Skeletal muscle satellite cell (primary cell): Measurements from ENCODE around the gene NAA35.

Source experiments
- H3K27me3 ChIP-seq: 2 replicates; pipeline ENCODE4 v1.7.0; 2013; ENCODE audit warnings: low read length; ENCODE audit not compliant: control insufficient read depth, insufficient read depth
- H3K36me3 ChIP-seq: 2 replicates; pipeline ENCODE4 v1.7.0; 2013; ENCODE audit warnings: mild to moderate bottlenecking, control low read depth, low read length; ENCODE audit not compliant: insufficient read depth
- H3K4me1 ChIP-seq: 2 replicates; pipeline ENCODE4 v1.7.0; 2013; ENCODE audit warnings: low read length; ENCODE audit not compliant: control insufficient read depth, insufficient read depth
- H3K4me2 ChIP-seq: 2 replicates; pipeline ENCODE4 v1.7.0; 2013; ENCODE audit warnings: mild to moderate bottlenecking, low read length
- H3K4me3 ChIP-seq: 2 replicates; pipeline ENCODE4 v1.7.0; 2013; ENCODE audit warnings: low read length
- H3K9ac ChIP-seq: 2 replicates; pipeline ENCODE4 v1.7.0; 2013; ENCODE audit warnings: mild to moderate bottlenecking, low read depth, low read length, moderate library complexity
- H3K9me3 ChIP-seq: replicated peaks from 2 replicates; pipeline ENCODE4 v1.7.0; 2013; ENCODE audit warnings: mild to moderate bottlenecking, control low read depth, low read length

Gene NAA35

GRCh38 chr9:85987236-85987635 lies 46.3 kb downstream of the NAA35 start:
- Histone ChIP-seq H3K9me3 (no peaks in the 10 kb centered on the region), H3K27me3 (no peaks in the 10 kb centered on the region), H3K4me3 (no peak overlapping the region), H3K36me3 (peaks cover 26% of the 10 kb centered on the region), H3K9ac (no peak overlapping the region), H3K4me2 (no peak overlapping the region), H3K4me1 (no peaks in the 10 kb centered on the region)

GRCh38 chr9:85994191-85994590 lies 53.2 kb downstream of the NAA35 start:
- no peak overlapping the region for H3K4me2 ChIP-seq
- no peaks in the 10 kb centered on the region for H3K4me1 ChIP-seq
- peaks cover 3% of the 10 kb centered on the region for H3K36me3 ChIP-seq
- H3K9ac ChIP-seq, result no peak overlapping the region
- H3K4me3 ChIP-seq, result no peak overlapping the region
- H3K9me3 ChIP-seq, result no peaks in the 10 kb centered on the region
- H3K27me3 ChIP-seq, result no peaks in the 10 kb centered on the region

- Histone ChIP-seq H3K4me1 (no peaks in the 10 kb centered on the region), H3K36me3 (peaks cover 6% of the 10 kb centered on the region), H3K27me3 (no peaks in the 10 kb centered on the region), H3K9me3 (no peaks in the 10 kb centered on the region), H3K4me2 (no peak overlapping the region), H3K4me3 (no peak overlapping the region), H3K9ac (no peak overlapping the region)
Observed at GRCh38 chr9:85995097-85995496, 54.2 kb downstream of the NAA35 start.

- Histone ChIP-seq H3K9ac (no peak overlapping the region), H3K4me1 (no peaks in the 10 kb centered on the region), H3K36me3 (peaks cover 10% of the 10 kb centered on the region), H3K4me2 (no peak overlapping the region), H3K9me3 (no peaks in the 10 kb centered on the region), H3K4me3 (no peak overlapping the region), H3K27me3 (no peaks in the 10 kb centered on the region)
Observed at GRCh38 chr9:85995599-85995998, 54.7 kb downstream of the NAA35 start.

GRCh38 chr9:86005253-86005775 lies 64.4 kb downstream of the NAA35 start:
- peaks cover 42% of the 10 kb centered on the region for H3K36me3 ChIP-seq
- no peaks in the 10 kb centered on the region for H3K4me1 ChIP-seq
- H3K9ac ChIP-seq, result no peak overlapping the region
- no peaks in the 10 kb centered on the region for H3K27me3 ChIP-seq
- H3K4me2 ChIP-seq, result no peak overlapping the region
- H3K9me3 ChIP-seq, result no peaks in the 10 kb centered on the region
- H3K4me3 ChIP-seq, result no peak overlapping the region

- H3K4me1 ChIP-seq, result no peaks in the 10 kb centered on the region
- no peaks in the 10 kb centered on the region for H3K27me3 ChIP-seq
- no peak overlapping the region for H3K4me3 ChIP-seq
- H3K9ac ChIP-seq, result no peak overlapping the region
- peaks cover 45% of the 10 kb centered on the region for H3K36me3 ChIP-seq
- no peaks in the 10 kb centered on the region for H3K9me3 ChIP-seq
- H3K4me2 ChIP-seq, result no peak overlapping the region
Observed at GRCh38 chr9:86009133-86009532, 68.2 kb downstream of the NAA35 start.

GRCh38 chr9:86020731-86021130 lies 79.8 kb downstream of the NAA35 start:
- H3K4me1 ChIP-seq, result no peaks in the 10 kb centered on the region
- no peak overlapping the region for H3K4me2 ChIP-seq
- H3K36me3 ChIP-seq, result peaks cover 50% of the 10 kb centered on the region
- H3K9ac ChIP-seq, result no peak overlapping the region
- H3K27me3 ChIP-seq, result no peaks in the 10 kb centered on the region
- H3K4me3 ChIP-seq, result no peak overlapping the region
- H3K9me3 ChIP-seq, result no peaks in the 10 kb centered on the region

- Histone ChIP-seq H3K9ac (no peak overlapping the region), H3K27me3 (no peaks in the 10 kb centered on the region), H3K4me2 (no peak overlapping the region), H3K9me3 (no peaks in the 10 kb centered on the region), H3K4me3 (no peak overlapping the region), H3K36me3 (peaks cover 52% of the 10 kb centered on the region), H3K4me1 (no peaks in the 10 kb centered on the region)
Observed at GRCh38 chr9:86021166-86021565, 80.2 kb downstream of the NAA35 start.

- H3K9ac ChIP-seq, result no peak overlapping the region
- no peaks in the 10 kb centered on the region for H3K27me3 ChIP-seq
- no peaks in the 10 kb centered on the region for H3K9me3 ChIP-seq
- H3K4me3 ChIP-seq, result no peak overlapping the region
- no peak overlapping the region for H3K4me2 ChIP-seq
- H3K36me3 ChIP-seq, result peaks cover 52% of the 10 kb centered on the region
- no peaks in the 10 kb centered on the region for H3K4me1 ChIP-seq
Observed at GRCh38 chr9:86022687-86023266, 81.8 kb downstream of the NAA35 start.

- no peaks in the 10 kb centered on the region for H3K27me3 ChIP-seq
- no peaks in the 10 kb centered on the region for H3K9me3 ChIP-seq
- peaks cover 41% of the 10 kb centered on the region for H3K36me3 ChIP-seq
- H3K9ac ChIP-seq, result no peak overlapping the region
- no peak overlapping the region for H3K4me2 ChIP-seq
- H3K4me3 ChIP-seq, result no peak overlapping the region
- no peaks in the 10 kb centered on the region for H3K4me1 ChIP-seq
Observed at GRCh38 chr9:86027767-86028166, 86.8 kb downstream of the NAA35 start.

GRCh38 chr9:86034863-86035734 lies 94.2 kb downstream of the NAA35 start:
- Histone ChIP-seq H3K9me3 (no peaks in the 10 kb centered on the region), H3K36me3 (peaks cover 12% of the 10 kb centered on the region), H3K27me3 (no peaks in the 10 kb centered on the region), H3K9ac (no peak overlapping the region), H3K4me1 (peaks cover 10% of the 10 kb centered on the region), H3K4me2 (no peak overlapping the region), H3K4me3 (no peak overlapping the region)
